Activated CD8-positive, alpha-beta memory T cell treated with anti-CD3 and anti-CD28 coated beads for 36 hours (primary cell): ENCODE results near the gene HES3. TPM values are rescaled to one million over a fixed set of nuclear protein-coding genes. Genes with fewer than 3 reads are reported as not detected.

Experiments used
- CTCF ChIA-PET: fragments of 350-600 bp; sonication (Branson Sonifier 250); formaldehyde crosslinking; loops from one replicate; lab custom pipeline; 2021; ENCODE audit warnings: antibody characterized with exemption; lab: Charles Lee
- POLR2A ChIA-PET: fragments of 350-600 bp; sonication (Branson Sonifier 250); formaldehyde crosslinking; loops from one replicate; lab custom pipeline; 2021; ENCODE audit warnings: antibody characterized with exemption; lab: Charles Lee
- total RNA-seq, 2 experiments: library from RNA; stranded (reverse); gene quantifications; one replicate each; pipeline ENCODE4 v1.2.3, GENCODE V29; 2021

The HES3 gene
- total RNA-seq, 2 experiments from 2014 or later, result not detected

DNA sequence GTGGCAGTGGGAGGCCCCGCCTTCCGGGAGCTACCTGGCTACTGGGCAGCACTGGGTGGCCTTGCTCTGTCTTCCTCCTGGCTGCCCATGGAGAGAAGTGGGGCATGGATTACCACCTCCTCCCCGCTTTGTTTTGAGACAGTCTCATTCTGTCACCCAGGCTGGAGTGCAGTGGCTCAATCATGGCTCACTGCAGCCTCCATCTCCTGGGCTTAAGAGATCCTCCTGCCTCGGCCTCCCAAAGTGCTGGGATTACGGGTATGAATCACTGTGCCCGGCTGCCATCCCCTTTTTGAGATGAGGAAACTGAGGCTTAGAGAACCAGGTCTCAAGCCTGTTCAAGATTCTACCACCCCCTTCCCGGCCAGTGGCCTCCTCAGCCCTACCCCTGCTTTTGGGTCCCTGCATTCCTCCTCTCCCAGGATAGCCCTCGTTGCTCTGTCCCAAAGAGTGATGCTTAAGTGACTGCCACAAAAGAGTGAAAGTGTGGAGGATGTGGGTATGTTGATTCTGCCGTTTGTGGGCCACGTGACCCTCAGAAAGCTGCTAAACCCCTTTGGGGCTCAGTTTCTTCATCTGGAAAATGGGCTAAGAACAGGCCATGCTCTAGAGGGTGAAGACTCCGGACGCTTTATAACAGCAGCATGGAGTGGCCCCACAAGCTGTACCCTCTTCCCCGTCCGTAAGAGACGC, 7.8 kb downstream of the HES3 start:
- CTCF ChIA-PET, result interaction anchor here (1.0 to 1.3 kb wide), 2 partner anchors 45 to 234 kb away, joined by 3 to 4 read pairs; partner anchors contain the start of gene RNF207
- POLR2A ChIA-PET, result no interaction called here

DNA sequence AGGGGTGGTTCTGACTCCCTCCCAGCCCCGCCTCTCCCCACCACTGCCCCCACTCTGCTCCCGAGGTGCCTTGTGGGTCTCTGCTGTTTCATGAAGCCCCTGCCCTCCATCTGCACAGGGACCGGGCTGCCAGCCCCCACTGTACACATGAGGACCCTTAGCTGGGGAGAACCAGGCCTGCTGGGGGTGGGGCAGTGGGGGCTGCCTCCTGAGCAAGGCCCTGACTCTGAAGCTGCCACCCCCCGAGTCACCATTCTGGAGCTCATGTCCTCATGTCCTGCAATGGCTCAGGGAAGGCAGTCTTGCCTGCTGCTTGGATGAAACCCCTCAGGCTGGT, 8.4 kb downstream of the HES3 start:
- ChIA-PET POLR2A (no interaction called here), CTCF (interaction anchor here (1.0 kb wide), 1 partner anchor 234 kb away, joined by 3 read pairs; no protein-coding TSS in a partner anchor)

DNA sequence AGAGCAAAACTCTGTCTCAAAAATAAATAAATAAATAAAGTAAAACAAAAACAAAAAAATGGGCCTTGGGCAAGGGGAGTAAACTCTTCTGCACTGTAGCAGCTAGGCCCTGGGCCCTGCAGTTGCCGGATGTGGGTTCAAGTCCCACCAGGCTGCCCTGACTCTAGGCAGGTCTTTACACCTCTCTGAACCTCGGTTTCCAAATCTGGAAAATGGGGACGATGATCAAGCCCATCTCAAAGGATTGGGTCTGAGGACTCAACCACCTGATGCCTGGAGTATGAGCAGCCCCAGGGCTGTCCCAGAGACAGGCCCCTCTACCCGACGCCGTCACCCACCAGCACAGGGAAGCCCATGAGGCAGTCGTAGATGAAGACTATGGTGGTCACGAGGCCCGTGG, 9.4 kb downstream of the HES3 start:
- ChIA-PET POLR2A (no interaction called here), CTCF (no interaction called here)

DNA sequence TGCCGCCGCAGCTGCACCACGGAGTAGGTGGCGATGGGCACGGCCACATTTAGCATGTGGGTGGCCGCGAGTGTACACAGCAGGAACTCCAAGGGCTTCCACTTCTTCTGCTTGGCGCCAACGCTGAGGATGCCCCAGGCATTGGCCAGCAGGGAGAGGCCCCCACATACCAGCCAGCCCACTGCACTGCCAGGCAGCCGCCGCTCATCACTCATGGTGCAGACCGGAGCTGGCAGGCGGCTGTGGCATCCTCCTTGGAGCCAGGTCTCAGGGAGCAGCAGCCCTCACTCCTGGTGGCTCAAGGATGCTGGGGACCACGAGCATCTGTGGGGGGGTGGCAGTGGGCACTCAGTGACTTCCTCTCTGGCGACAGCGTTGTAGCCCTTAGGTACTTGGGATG, 10.7 kb downstream of the HES3 start:
- ChIA-PET POLR2A (no interaction called here), CTCF (interaction anchor here (0.9 to 1.2 kb wide), 2 partner anchors 11 to 183 kb away, joined by 3 read pairs; no protein-coding TSS in a partner anchor)

DNA sequence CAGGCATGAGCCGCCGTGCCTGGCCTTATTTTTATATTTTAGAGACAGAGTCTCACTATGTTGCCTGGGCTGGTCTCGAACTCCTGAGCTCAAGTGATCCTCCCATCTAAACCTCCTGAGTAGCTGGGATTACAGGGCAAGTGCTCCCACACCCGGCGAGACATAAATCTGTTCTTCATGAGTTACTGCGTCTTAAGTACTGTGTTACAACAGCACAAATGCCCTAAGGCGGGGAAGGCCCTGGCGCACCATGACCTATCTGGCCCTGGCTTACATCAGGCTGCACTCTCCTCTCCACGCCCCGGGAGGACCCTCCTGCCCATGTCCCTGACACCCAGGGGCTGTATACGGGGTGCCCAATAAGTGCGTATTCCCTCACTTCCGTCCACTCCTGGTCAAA, 12.7 kb downstream of the HES3 start:
- CTCF ChIA-PET, result interaction anchor here (1.9 kb wide), 1 partner anchor 12 kb away, joined by 5 read pairs; no protein-coding TSS in a partner anchor
- POLR2A ChIA-PET, result no interaction called here

DNA sequence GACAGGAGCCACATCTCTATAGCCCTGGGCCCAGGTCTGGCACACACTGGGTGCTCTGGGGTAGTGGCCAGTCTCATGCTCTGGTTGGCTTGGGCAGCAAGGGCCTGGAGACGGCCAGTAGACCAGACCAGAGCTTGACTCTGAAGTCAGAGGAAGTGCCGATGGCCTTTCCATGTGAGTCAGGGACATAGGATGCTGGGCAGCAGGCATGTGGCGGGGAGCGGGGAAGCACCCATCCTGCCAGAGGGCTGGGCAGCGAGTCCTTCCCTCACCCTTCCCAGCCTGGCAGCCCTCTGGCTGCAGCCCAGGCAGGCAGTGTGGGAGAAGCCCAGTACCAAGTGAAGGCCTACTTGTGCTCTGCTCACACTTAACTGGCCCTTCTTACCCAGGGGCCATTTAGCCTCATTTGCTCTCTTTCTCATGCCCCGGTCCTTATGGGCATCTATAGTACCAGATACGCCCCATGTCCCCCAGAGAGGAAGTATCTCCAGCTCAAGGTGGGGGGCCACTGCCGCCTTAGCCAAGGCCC, 13.6 kb downstream of the HES3 start:
- CTCF ChIA-PET, result interaction anchor here (1.1 to 2.2 kb wide), 3 partner anchors 11 to 165 kb away, joined by 3 to 19 read pairs (median 5); no protein-coding TSS in a partner anchor
- POLR2A ChIA-PET, result no interaction called here

DNA sequence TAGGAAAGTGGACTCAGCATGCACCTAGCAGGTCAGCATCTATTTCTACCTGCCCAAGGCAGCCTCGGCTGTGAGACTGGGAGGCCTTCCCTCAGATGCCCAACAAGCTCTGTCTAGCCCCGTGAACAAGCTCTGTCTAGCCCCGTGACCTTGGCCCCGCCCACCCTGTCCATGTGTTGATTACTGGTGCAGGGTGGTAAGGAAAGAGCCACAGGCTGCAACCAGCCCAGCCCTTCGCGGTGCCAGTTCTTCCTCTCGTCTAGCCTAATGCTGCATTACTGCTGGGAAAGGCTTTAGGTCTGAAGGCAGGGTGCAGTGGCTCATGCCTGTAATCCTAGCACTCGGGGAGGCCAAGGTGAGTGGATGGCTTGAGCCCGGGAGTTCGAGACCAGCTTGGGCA, 14.7 kb downstream of the HES3 start:
- CTCF ChIA-PET, result interaction anchor here (2.2 kb wide), 1 partner anchor 12 kb away, joined by 19 read pairs; no protein-coding TSS in a partner anchor

DNA sequence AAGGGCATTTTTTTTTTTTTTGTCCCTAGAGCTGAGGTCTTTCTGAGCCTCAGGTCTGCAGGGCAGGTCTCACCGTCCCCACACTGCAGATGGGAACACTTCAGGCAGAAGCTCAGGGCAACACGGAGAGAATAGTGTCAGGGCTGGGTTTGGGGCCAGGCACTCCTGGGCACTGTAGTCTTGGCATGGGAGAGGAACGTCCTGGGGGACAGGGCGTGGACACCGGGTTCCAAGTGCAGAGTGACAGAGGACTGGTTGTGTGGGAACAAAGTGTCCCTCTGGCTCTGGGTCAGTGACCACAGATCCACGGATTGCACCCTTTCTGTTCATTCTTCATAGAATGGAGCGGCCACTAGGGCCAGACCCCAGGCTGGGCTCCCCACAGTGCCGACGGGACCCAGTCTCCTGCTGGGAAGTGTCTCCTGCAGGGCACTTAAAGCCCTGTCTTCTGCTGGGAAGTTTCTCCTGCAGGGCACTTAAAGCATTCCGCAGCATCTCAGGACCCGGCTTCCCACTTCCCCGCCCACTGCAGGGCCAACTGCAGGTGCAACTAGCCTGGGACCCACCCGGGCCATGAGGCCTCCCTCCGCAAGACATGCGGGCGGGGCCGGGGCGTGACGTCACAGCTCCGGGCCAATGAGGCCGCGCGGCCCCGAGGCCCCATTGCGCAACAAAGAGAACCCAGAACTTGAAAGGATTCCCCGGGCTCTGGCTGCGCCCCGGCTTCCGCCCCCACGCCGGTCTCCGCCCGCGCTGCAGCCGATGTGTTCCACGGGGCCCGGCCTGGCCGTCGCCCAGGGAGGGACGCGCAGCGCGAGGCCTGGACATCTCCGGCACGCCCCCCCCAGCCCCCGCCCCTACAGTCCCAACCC, 15.7 kb downstream of the HES3 start:
- POLR2A ChIA-PET, result interaction anchor here (0.5 to 0.6 kb wide), 2 partner anchors 131 to 477 kb away, joined by 3 read pairs; no protein-coding TSS in a partner anchor
- CTCF ChIA-PET, result interaction anchor here (2.2 kb wide), 1 partner anchor 13 kb away, joined by 19 read pairs; no protein-coding TSS in a partner anchor

More for the DNA sequence above, 14.7 kb downstream of the HES3 start:
- POLR2A ChIA-PET, result no interaction called here

DNA sequence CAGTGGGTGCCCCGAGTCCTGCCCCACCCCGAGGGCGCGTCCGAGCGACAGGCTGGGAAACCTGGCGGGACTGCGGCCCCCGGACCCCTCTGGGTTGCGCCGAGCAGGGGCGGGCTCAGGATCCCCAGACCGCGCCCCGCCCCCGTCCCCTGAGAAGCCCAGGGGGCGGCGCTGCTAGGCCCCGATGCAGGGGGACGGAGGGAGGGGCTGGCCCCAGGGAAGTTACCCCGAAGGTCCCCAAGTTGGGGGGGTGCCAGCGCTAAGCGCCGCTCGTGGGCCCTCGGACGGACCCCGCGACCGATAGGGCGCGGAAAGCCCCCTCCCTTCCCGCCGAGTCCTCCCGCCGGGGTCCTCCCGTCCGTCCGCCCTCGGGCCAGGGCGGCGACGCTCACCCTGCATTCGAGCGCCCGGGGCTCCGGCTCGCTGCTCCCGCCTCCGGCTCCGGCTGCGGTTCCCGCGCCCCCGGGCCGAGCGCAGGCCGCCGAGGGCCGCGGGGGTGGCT, 16.5 kb downstream of the HES3 start:
- ChIA-PET CTCF (interaction anchor here (1.6 kb wide), 1 partner anchor 18 kb away, joined by 5 read pairs; no protein-coding TSS in a partner anchor), POLR2A (no interaction called here)

DNA sequence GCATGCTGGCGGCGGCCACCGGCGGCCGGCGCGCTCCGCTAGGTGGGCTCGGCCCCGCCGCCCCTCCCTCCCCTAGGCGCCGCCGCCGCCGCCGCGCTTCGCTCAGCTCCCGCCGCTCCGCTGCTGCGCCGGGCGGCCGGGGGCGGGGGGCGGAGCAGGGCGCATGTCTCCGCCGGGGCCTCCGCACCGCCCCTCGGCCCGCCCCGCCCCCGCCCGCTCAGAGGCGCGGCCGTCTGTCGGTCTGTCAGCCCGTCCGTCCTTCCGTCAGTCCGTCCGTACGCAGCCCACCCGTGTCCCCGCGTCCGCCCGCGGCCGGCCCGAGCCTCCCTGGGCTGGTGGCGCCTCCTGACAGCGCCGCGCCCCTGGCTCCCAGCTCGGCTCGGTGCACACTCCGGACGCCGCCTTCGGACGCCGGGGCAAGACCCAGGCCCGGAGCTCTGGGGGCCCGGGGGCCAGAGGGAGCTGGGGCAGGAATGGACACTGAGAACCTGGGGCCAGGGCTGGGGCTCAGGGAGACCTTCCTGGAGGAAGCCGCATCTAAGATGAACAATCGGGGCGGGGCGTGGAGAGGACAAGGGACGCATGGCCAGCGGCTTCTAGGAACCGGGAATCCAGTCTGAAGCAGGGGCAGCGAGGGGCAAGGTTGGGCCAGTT, 17.1 kb downstream of the HES3 start, which contains the start of gene GPR153:
Gene GPR153, minus strand, starts transcription at position 138 of the 654 bp plus-strand sequence. CDS start 6,193 bp downstream, outside the sequence.
- ChIA-PET CTCF (interaction anchor here (1.6 kb wide), 1 partner anchor 18 kb away, joined by 5 read pairs; no protein-coding TSS in a partner anchor), POLR2A (no interaction called here)

DNA sequence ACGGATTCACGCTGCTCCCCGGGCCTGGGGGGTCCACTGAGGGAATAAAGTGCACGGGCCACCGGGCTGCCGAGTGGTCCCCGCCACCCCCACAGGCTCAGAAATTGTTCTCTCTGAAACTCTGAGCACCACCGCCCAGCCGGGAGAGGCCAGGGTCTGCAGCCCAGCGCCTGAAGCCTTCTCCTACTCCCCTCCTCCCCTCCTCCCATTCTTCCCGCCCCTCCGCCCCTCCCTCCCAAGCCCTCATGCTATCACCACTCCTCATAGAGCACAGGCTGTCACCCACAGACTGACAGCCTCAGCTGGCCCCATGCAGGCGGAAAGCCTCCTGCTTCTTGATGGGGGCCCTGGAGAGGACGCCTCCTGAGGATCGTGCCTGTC, 17.6 kb downstream of the HES3 start:
- CTCF ChIA-PET, result interaction anchor here (1.6 kb wide), 1 partner anchor 19 kb away, joined by 5 read pairs; no protein-coding TSS in a partner anchor
- POLR2A ChIA-PET, result interaction anchor here (0.5 kb wide), 1 partner anchor 219 kb away, joined by 4 read pairs; no protein-coding TSS in a partner anchor

DNA sequence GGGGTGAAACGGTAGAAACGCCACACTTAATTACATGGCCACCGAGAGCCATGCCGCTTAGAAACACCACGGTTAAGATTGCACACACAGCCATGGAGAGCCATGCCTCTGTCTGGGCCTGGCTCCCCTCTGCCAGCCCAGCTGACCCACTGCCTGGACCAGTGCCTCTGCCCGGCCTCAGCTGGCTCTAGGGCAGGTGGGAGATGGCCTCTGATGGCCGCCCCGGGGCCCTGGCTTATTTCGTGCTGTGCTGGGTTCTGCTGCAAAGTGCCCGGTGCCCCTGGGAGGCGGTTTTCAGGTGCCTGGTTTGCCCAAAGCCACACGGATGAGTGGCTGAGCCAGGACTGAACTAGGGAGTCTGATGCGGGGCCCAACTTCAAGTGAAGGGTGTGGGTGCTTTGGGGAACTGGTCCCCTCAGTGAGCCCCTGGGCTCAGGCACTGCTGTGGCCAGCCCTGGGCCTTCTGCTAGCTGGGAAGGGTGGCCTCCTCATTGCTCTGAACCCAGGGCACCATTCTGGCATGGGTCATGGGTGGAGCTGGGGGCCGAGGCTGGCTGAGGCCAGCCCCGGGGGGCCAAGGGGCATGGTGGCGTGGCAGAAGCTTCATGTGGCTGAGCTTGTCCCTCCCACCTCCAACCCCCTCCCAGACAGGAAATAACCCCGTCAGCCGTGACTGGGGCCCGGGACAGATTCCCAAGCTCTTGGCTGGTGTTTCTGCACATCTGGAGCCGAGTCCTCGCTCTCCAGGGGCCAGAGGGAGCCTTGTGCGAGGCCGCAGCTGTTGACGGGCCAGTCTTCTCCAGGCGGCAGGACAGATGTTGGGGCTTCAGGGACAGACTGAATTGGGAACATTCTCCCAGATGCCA, 18.8 kb downstream of the HES3 start:
- ChIA-PET CTCF (interaction anchor here (1.1 kb wide), 1 partner anchor 16 kb away, joined by 7 read pairs; no protein-coding TSS in a partner anchor), POLR2A (no interaction called here)

DNA sequence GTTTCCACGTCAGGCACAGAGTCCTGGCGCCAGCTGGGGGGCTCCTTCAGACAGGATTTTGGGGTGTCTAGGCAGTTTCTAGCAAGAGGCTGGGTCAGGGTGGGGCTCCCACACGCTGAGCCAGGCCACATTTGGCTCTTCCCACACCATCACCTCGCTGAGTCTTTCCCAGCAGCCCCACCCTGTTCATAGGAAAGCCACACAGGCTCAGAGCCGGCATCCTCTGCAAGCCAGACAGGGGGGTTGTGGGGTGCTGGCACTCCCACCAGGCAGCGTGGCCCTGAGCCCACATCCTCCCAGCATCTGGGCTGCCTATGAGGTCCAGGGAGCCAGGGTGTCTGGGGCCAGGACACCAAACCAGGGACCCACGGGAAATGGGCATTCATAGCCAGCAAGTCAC, 19.7 kb downstream of the HES3 start:
- ChIA-PET CTCF (interaction anchor here (1.1 kb wide), 1 partner anchor 17 kb away, joined by 3 read pairs; no protein-coding TSS in a partner anchor), POLR2A (no interaction called here)

DNA sequence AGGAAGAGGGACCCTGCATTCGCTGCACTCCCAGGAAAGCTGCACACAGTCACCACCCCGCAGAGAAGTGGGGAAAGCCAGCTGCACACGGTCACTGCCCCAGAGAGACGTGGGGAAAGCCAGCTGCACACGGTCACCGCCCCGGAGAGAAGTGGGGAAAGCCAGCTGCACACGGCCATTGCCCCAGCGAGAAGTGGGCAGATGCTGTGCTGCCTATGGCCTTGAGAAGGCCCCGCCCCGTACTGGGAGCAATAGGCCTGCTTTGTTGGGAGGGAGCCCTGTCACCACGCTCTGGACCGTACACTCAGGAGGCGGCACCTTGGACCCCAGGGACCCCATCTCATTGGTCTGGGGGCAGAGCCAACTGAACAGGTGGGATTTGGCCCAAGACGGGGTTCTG, 21.2 kb downstream of the HES3 start:
- POLR2A ChIA-PET, result no interaction called here
- CTCF ChIA-PET, result interaction anchor here (0.6 kb wide), 1 partner anchor 10 kb away, joined by 3 read pairs; no protein-coding TSS in a partner anchor

DNA sequence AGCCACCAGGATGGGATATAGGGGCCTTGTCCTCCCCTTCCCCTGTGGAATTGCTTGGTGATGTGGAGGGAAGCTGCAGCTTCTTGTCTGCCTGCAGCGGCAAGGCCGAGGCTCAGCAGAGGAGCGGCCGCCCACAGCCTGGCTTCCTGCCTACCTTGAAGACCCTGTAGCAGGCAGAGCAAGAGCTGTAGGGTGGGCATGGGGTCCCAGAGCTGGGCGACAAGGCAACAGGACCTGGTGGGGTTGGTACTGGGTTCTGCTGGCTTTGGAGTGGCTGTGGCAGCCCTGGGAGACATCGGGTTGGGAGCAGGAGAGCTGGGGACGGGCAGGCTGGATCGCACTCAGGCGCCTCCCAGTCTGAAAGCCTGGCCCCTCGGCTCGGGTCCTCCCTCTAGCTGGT, 22.7 kb downstream of the HES3 start:
- ChIA-PET POLR2A (no interaction called here), CTCF (interaction anchor here (1.0 to 1.2 kb wide), 2 partner anchors 20 to 157 kb away, joined by 3 to 5 read pairs; no protein-coding TSS in a partner anchor)

DNA sequence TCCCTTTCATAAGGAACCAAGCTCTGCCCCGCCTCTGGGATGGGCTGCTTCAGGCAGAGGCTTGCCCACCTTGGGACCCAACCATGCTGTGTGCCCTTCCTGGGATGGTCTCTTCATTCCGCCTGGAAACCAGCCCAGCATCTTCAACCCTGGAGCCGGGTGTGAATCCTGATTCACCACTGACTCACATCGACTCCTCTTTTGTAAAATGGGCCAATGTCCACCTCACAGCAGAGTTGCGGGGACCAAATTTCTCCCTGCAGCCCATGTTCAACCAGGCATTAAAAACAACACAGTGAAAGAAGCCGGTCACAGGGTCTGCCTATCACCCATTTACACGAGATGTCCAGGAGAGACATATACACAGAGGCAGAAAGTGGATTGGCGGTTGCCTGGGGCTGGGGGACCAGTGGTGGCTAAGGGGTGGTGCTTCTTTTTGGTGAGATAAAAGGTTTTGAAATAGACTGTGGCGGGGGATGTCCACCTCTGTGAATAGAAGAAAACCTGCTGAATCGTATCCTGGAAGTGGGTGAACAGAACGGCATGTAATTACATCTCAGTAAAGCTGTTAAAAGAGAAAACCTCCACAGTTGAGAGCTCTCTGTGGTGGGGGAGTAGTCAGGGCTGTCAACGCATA, 23.8 kb downstream of the HES3 start:
- ChIA-PET CTCF (interaction anchor here (1.2 to 1.7 kb wide), 2 partner anchors 21 to 156 kb away, joined by 3 to 6 read pairs; no protein-coding TSS in a partner anchor), POLR2A (no interaction called here)

DNA sequence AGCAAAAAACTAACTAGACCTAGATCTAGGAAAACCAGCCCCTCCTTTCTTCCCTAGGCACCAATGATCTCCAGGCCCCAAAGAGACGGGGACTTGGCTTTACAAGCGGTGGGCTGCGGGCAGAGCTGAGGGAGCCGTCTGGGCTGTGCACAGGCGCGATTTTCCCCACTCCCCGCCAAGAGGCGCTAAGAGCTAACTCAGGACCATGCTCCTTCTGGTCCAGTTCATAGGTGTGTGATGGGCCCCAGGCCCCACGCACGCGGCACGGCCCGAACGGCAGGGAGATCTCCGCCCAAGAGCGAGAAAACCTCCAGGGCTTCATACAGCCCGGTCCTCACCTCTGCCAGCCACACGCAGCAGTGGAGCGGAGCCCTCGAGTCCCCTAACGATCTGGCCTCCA, 24.4 kb downstream of the HES3 start:
- ChIA-PET POLR2A (no interaction called here), CTCF (interaction anchor here (1.7 kb wide), 1 partner anchor 22 kb away, joined by 6 read pairs; no protein-coding TSS in a partner anchor)
